HG03571 (cell line): Measurements from ENCODE around the gene ARL6IP6.

Experiments used
- ATAC-seq: cut with Tn5 transposase; IDR thresholded peaks from one replicate; pipeline ENCODE4 v1.9.1; 2021; ENCODE audit not compliant: unreplicated experiment

Gene ARL6IP6

DNA sequence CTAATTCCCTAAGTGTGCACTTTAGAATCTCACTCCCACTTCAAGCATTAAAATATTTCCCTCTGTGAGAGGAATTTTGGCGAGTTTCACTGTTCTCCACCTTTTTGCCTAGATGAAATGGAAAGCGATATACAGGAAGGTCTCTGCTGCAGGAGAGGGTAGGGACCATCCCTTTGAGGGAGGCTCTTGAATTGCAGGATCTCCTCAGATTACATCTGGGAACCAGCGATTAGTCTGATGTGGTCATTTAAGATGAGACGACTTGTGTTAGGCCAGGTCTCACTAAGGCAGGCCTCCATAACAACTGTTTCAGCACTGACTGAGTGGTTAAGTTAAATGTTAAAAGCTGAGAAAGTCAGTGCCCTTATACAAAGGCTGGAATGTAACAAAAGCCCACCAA is 74.6 kb downstream of the ARL6IP6 start:
- no peak for ATAC-seq

DNA sequence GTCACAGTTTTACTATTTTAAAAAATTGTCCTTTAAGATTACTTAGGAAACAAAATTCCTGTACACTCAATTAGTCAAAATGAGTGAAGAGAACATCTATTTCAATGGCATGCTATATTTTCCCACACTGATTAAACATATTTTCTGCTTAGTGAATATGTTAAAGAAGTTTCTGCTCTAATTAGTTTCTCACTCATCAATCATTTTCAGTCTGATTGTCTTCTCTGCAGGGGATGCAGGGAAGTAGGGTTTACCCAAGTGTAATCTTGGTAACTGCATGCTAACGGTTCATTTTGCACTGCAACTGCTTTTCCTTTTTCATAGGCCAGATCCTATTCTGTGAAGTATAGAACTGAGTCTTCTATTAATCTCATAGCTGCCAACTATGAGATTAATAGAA is 78.5 kb downstream of the ARL6IP6 start:
- ATAC-seq, result no peak

DNA sequence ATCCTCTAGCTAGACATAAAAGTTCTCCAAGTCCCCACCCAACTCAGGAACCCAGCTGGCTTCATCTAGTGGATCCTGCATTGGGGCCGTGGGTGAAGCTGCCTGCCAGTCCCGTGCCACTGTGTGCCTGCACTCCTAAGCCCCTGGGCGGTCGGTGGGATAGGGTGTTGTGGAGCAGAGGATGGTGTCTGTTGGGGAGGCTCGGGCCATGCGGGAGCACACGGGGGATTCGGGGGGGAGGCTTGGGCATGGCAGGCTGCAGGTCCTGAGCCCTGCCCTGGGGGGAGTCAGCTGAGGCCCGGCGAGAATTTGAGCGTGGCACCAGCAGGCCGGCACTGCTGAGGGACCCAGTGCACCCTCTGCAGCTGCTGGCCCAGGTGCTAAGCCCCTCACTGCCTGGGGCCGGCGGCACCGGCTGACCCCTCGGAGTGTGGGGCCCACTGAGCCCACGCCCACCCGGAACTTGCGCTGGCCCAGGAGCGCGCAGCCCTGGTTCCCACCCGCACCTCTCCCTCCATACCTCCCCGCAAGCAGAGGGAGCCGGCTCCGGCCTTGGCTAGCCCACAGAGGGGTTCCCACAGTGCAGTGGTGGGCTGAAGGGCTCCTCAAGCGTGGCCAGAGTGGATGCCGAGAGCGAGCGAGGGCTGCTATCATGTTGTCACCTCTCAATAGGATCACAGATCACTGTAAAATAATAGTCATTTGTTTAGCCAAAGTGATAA is 86.4 kb downstream of the ARL6IP6 start:
- no peak for ATAC-seq

DNA sequence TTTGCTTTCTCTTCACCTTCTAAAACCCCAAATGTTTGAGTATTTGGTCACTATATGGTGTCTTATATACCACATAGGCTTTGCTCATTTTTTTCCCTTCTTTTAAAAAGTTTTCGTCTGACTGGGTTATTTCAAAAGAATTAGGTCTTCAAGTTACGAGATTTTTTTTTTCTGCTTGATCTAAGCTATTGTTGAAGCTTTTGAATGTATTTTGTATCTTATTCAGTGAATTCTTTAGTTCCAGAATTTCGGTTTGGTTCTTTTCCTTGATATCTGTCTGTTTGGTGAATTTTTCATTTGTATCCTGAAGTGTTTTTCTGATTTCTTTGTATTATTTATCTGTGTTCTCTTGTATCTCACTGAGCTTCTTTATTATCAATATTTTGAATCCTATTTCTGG is 93.5 kb downstream of the ARL6IP6 start:
- no peak for ATAC-seq
